Renal cortex interstitium (tissue), 11 donors: ENCODE results near the gene LPCAT2. TPM values are rescaled to one million over a fixed set of nuclear protein-coding genes. Genes with fewer than 3 reads are reported as not detected.

Source experiments
- DNase-seq, 11 donors: peaks; one replicate each; pipeline ENCODE4 v3.0.0-alpha.2; 2013; ENCODE audit warnings: low read depth in 9 of 11, low spot score in 4 of 11; ENCODE audit errors: extremely low read depth in 1 of 11
- polyA plus RNA-seq, 3 donors: library from polyadenylated mRNA; unstranded; fragments of 120-200 nt; gene quantifications; one replicate each; pipeline ENCODE4 v1.2.1, GENCODE V29; 2013; ENCODE audit not compliant: insufficient read length in 3 of 3

LPCAT2 gene
- polyA plus RNA-seq, 3 donors: 7.0 to 12.5 (median 8.4) TPM

GRCh38 chr16:55530316-55530856, 21.5 kb downstream of the LPCAT2 start:
- no peak for DNase-seq

- DNase-seq: no peak
These were observed 23.4 kb downstream of the LPCAT2 start for GRCh38 chr16:55532227-55532626.

GRCh38 chr16:55534756-55535155, 25.9 kb downstream of the LPCAT2 start:
- DNase-seq: no peak

GRCh38 chr16:55539049-55539448, 30.2 kb downstream of the LPCAT2 start:
- DNase-seq: no peak

GRCh38 chr16:55539488-55539887, 30.6 kb downstream of the LPCAT2 start:
- DNase-seq: no peak

- no peak for DNase-seq
These were observed 31.3 kb downstream of the LPCAT2 start for GRCh38 chr16:55540221-55540620.

- DNase-seq: no peak
These were observed 33.7 kb downstream of the LPCAT2 start for GRCh38 chr16:55542459-55543082.

GRCh38 chr16:55543472-55543871, 34.6 kb downstream of the LPCAT2 start:
- peak in 7 of 11 donors; percentile 8 to 29 (median 13) for DNase-seq

GRCh38 chr16:55552621-55553020, 43.7 kb downstream of the LPCAT2 start:
- DNase-seq: no peak

GRCh38 chr16:55555436-55555835, 46.6 kb downstream of the LPCAT2 start:
- DNase-seq: no peak

GRCh38 chr16:55557186-55557585, 48.3 kb downstream of the LPCAT2 start:
- no peak for DNase-seq

- no peak for DNase-seq
These were observed 50.4 kb downstream of the LPCAT2 start for GRCh38 chr16:55559233-55559632.

GRCh38 chr16:55559933-55560516, 51.2 kb downstream of the LPCAT2 start:
- peak in 2 of 11 donors; percentile 15 to 18 for DNase-seq

- DNase-seq: no peak
These were observed 52.5 kb downstream of the LPCAT2 start for GRCh38 chr16:55561319-55561848.

- DNase-seq: no peak
These were observed 54.1 kb downstream of the LPCAT2 start for GRCh38 chr16:55562936-55563335.

GRCh38 chr16:55563797-55564196, 54.9 kb downstream of the LPCAT2 start:
- no peak for DNase-seq

GRCh38 chr16:55565086-55565485, 56.2 kb downstream of the LPCAT2 start:
- no peak for DNase-seq

GRCh38 chr16:55566432-55567175, 57.7 kb downstream of the LPCAT2 start, which contains the start of gene CAPNS2:
Gene CAPNS2, plus strand, starts transcription at chr16:55566684. Its CDS starts 73 bp downstream, at chr16:55566757.
- DNase-seq: no peak

- no peak for DNase-seq
These were observed 58.5 kb downstream of the LPCAT2 start for GRCh38 chr16:55567382-55567781.

GRCh38 chr16:55568207-55568606, 59.3 kb downstream of the LPCAT2 start:
- DNase-seq: no peak
